B cell (primary cell): ENCODE data around the gene POLR2B.

ENCODE experiments used
- EZH2 ChIP-seq: IDR thresholded peaks from 2 replicates; pipeline ENCODE4 v1.6.1; 2012; ENCODE audit warnings: borderline replicate concordance, low read depth, mild to moderate bottlenecking, moderate library complexity, low read length; ENCODE audit not compliant: insufficient read depth, poor library complexity, severe bottlenecking
- TF ChIP-seq, protein P1 (sequence below): fragments of 200-600 bp; IDR thresholded peaks from one replicate; pipeline ENCODE4 v1.8.0; 2022; ENCODE audit warnings: antibody characterized with exemption, mild to moderate bottlenecking

DNA sequence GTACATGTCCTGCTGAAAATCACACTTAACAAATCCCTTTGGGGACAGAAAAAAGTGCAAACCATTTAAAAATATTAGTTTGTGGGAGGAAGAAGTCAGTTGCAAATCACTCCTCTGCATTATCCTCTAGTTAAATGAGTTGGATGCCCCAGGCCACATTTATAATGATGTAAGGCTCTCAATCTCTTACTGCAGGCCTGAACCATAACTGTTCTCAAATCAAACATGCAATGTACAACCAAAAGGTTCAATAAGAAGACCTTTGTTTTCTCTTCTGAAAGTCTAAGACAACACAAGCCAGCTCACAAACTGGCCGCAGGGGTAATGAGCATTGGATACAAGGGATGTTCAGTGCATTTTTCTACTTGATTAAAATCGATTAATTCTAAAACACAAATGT lies 91.8 kb downstream of the POLR2B start:
- TF ChIP-seq, protein P1, sequence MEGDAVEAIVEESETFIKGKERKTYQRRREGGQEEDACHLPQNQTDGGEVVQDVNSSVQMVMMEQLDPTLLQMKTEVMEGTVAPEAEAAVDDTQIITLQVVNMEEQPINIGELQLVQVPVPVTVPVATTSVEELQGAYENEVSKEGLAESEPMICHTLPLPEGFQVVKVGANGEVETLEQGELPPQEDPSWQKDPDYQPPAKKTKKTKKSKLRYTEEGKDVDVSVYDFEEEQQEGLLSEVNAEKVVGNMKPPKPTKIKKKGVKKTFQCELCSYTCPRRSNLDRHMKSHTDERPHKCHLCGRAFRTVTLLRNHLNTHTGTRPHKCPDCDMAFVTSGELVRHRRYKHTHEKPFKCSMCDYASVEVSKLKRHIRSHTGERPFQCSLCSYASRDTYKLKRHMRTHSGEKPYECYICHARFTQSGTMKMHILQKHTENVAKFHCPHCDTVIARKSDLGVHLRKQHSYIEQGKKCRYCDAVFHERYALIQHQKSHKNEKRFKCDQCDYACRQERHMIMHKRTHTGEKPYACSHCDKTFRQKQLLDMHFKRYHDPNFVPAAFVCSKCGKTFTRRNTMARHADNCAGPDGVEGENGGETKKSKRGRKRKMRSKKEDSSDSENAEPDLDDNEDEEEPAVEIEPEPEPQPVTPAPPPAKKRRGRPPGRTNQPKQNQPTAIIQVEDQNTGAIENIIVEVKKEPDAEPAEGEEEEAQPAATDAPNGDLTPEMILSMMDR = no peak
- TF ChIP-seq EZH2 = no peak
